ENCODE results near the gene MAN2A1.

- no peak for TF ChIP-seq CTCF (optimal IDR thresholded peaks at IDR 0.05 in 1 of 3, IDR thresholded peaks at IDR 0.05 in 1 of 3, conservative IDR thresholded peaks at IDR 0.05 in 1 of 3; ENCODE audit: extremely low read depth in 1 of 3, insufficient read depth in 2 of 3, low read length in 3 of 3)
- TF ChIP-seq EZH2 (IDR thresholded peaks at IDR 0.05; ENCODE audit: low read length): no peak
Observed at GRCh38 chr5:109739741-109740728, 50.3 kb downstream of the MAN2A1 start.

Data from keratinocyte (primary cell).